Thymus (tissue), 14 donors: ENCODE data around the gene TMCO6. TPM values are rescaled to one million over a fixed set of nuclear protein-coding genes. Genes with fewer than 3 reads are reported as not detected.
"Not testable (repeated sequence)": the region's sequence is repeated elsewhere in the genome, so short reads cannot be mapped to it uniquely, and the experiment has no call there.

Experiments
- DNase-seq, 9 donors: peaks; one replicate each; pipeline ENCODE4 v3.0.0-alpha.2; 2013; ENCODE audit warnings: low spot score in 9 of 9, low read depth in 6 of 9, missing footprints in 1 of 9
- H3K27ac ChIP-seq, 2 donors: one replicate each; pipeline ENCODE4 v1.5.1; 2013; ENCODE audit warnings: control low read depth in 1 of 2, low read depth in 1 of 2, low read length in 1 of 2, mild to moderate bottlenecking in 1 of 2, moderate library complexity in 1 of 2
- H3K27me3 ChIP-seq, 2 donors: one replicate each; pipeline ENCODE4 v1.5.1; 2013; ENCODE audit warnings: low read length in 1 of 2; ENCODE audit not compliant: control insufficient read depth in 2 of 2, insufficient read depth in 1 of 2
- H3K36me3 ChIP-seq, 2 donors: one replicate each; pipeline ENCODE4 v1.5.1; 2013; ENCODE audit warnings: low read length in 1 of 2, mild to moderate bottlenecking in 1 of 2, moderate library complexity in 1 of 2; ENCODE audit not compliant: control insufficient read depth in 2 of 2, insufficient read depth in 2 of 2
- H3K4me1 ChIP-seq, 2 donors: one replicate each; pipeline ENCODE4 v1.5.1; 2013; ENCODE audit warnings: low read length in 2 of 2; ENCODE audit not compliant: control insufficient read depth in 2 of 2, insufficient read depth in 2 of 2
- H3K4me3 ChIP-seq, 2 donors: one replicate each; pipeline ENCODE4 v1.5.1; 2013; ENCODE audit warnings: low read length in 2 of 2, control low read depth in 1 of 2, mild to moderate bottlenecking in 1 of 2
- H3K9me3 ChIP-seq, 2 donors: one replicate each; pipeline ENCODE4 v1.5.1; 2013; ENCODE audit warnings: low read length in 1 of 2, mild to moderate bottlenecking in 1 of 2; ENCODE audit not compliant: control insufficient read depth in 2 of 2, insufficient read depth in 1 of 2
- WGBS: extraction: QIAGEN DNeasy Blood & Tissue Kit; methylation state at CpG from one replicate; pipeline ENCODE4 v1.1.7; 2013; 5-methylcytosine and 5-hydroxymethylcytosine counted together
- long read RNA-seq, 10 donors: transcript quantifications; one replicate each; lab custom pipeline, GENCODE V29; 2026
- polyA plus RNA-seq: library from polyadenylated mRNA; stranded (reverse); fragments of 200-250 nt; gene quantifications from one replicate; pipeline ENCODE4 v1.2.3, GENCODE V29; 2013
- total RNA-seq: library from RNA; stranded (reverse); fragments of 120-200 nt; gene quantifications from one replicate; pipeline ENCODE4 v1.2.4, GENCODE V29; 2013
- donor health status: healthy.

The TMCO6 gene
- total RNA-seq, result 10.5 TPM
- polyA plus RNA-seq, result 18.4 TPM
- long read RNA-seq, donor 1, result 0 reads
- long read RNA-seq, donor 2, result 0 reads
- long read RNA-seq, donor 3, transcript TMCO6-203 (12 exons, 1,887 nt), result major isoform, 5 of 7 reads
- long read RNA-seq, donor 3, partial matches to known transcripts, result 0 of 7 reads
- long read RNA-seq, donor 3, other reads (novel, unspliced or antisense), result 0 of 7 reads
- long read RNA-seq, donor 4, partial matches to known transcripts, result 316 of 345 reads
- long read RNA-seq, donor 4, other reads (novel, unspliced or antisense), result 28 of 345 reads
- long read RNA-seq, donor 5, transcript TMCO6-203 (12 exons, 1,887 nt), result major isoform, 5 of 821 reads
- long read RNA-seq, donor 5, partial matches to known transcripts, result 785 of 821 reads
- long read RNA-seq, donor 5, other reads (novel, unspliced or antisense), result 30 of 821 reads
- long read RNA-seq, donor 6, partial matches to known transcripts, result 0 of 2 reads
- long read RNA-seq, donor 6, other reads (novel, unspliced or antisense), result 0 of 2 reads
- long read RNA-seq, donor 7, partial matches to known transcripts, result 498 of 526 reads
- long read RNA-seq, donor 7, other reads (novel, unspliced or antisense), result 28 of 526 reads
- long read RNA-seq, donor 8, result 0 reads
- long read RNA-seq, donor 9, partial matches to known transcripts, result 34 of 270 reads
- long read RNA-seq, donor 9, other reads (novel, unspliced or antisense), result 233 of 270 reads
- long read RNA-seq, donor 10, partial matches to known transcripts, result 0 of 2 reads
- long read RNA-seq, donor 10, other reads (novel, unspliced or antisense), result 0 of 2 reads

- Histone ChIP-seq H3K36me3 (peaks cover 22 to 26% of the 10 kb centered on the region in 2 donors), H3K27me3 (peaks cover 0 to 4% of the 10 kb centered on the region in 2 donors), H3K4me1 (peaks cover 7 to 16% of the 10 kb centered on the region in 2 donors), H3K27ac (peak within 1 kb of the TSS; percentile 66 to 80), H3K9me3 (no peaks in the 10 kb centered on the region), H3K4me3 (peak within 1 kb of the TSS; percentile 65 to 87)
- WGBS, result under 1% methylated on average over 63 of the region's 63 CpGs
- peak; percentile 72 to 94 (median 90) for DNase-seq
Measured at GRCh38 chr5:140639148-140639981, at the start of gene TMCO6. TMCO6 (plus strand) TSS chr5:140639451; CDS start chr5:140639528, 77 bp downstream.

- Histone ChIP-seq H3K27me3 (peaks cover 0 to 8% of the 10 kb centered on the region in 2 donors), H3K4me1 (no peaks in the 10 kb centered on the region), H3K36me3 (no peaks in the 10 kb centered on the region), H3K4me3 (no peak overlapping the region), H3K27ac (no peak overlapping the region), H3K9me3 (no peaks in the 10 kb centered on the region)
- no peak for DNase-seq
- 95% methylated on average over 7 of the region's 7 CpGs for WGBS
Measured at GRCh38 chr5:140590861-140591260, 48.4 kb upstream of the TMCO6 start.

- H3K36me3 ChIP-seq, result no peaks in the 10 kb centered on the region
- H3K4me1 ChIP-seq, result no peaks in the 10 kb centered on the region
- no peaks in the 10 kb centered on the region for H3K9me3 ChIP-seq
- no peak for DNase-seq
- no peak overlapping the region for H3K27ac ChIP-seq
- WGBS, result 88% methylated on average over 5 of the region's 5 CpGs
- peaks cover 0 to 8% of the 10 kb centered on the region in 2 donors for H3K27me3 ChIP-seq
- H3K4me3 ChIP-seq, result no peak overlapping the region
Measured at GRCh38 chr5:140591747-140592372, 47.4 kb upstream of the TMCO6 start.

- H3K9me3 ChIP-seq, H3K27ac ChIP-seq, H3K36me3 ChIP-seq, H3K27me3 ChIP-seq, H3K4me1 ChIP-seq, H3K4me3 ChIP-seq, DNase-seq: not testable (repeated sequence)
- 70% methylated on average over 11 of the region's 14 CpGs for WGBS
Measured at GRCh38 chr5:140593070-140593469, 46.2 kb upstream of the TMCO6 start.

- DNase-seq, result no peak
- 94% methylated on average over 6 of the region's 6 CpGs for WGBS
- H3K36me3 ChIP-seq, result no peaks in the 10 kb centered on the region
- no peaks in the 10 kb centered on the region for H3K4me1 ChIP-seq
- H3K9me3 ChIP-seq, result no peaks in the 10 kb centered on the region
- H3K4me3 ChIP-seq, result no peak overlapping the region
- H3K27me3 ChIP-seq, result peaks cover 0 to 8% of the 10 kb centered on the region in 2 donors
- no peak overlapping the region for H3K27ac ChIP-seq
Measured at GRCh38 chr5:140594169-140594568, 45.1 kb upstream of the TMCO6 start.

GRCh38 chr5:140595538-140596300 is 43.5 kb upstream of the TMCO6 start:
- Histone ChIP-seq H3K9me3 (no peaks in the 10 kb centered on the region), H3K4me3 (no peak overlapping the region), H3K27me3 (peaks cover 0 to 7% of the 10 kb centered on the region in 2 donors), H3K27ac (no peak overlapping the region), H3K4me1 (no peaks in the 10 kb centered on the region), H3K36me3 (no peaks in the 10 kb centered on the region)
- 65% methylated on average over 5 of the region's 5 CpGs for WGBS
- peak in 1 of 9 donors; percentile 12 for DNase-seq

GRCh38 chr5:140596321-140596741 is 42.9 kb upstream of the TMCO6 start:
- H3K27ac ChIP-seq, result no peak overlapping the region

GRCh38 chr5:140598836-140599235 is 40.4 kb upstream of the TMCO6 start:
- no peak for DNase-seq
- no peaks in the 10 kb centered on the region for H3K4me1 ChIP-seq
- no peaks in the 10 kb centered on the region for H3K36me3 ChIP-seq
- peaks cover 0 to 5% of the 10 kb centered on the region in 2 donors for H3K27me3 ChIP-seq
- H3K27ac ChIP-seq, result no peak overlapping the region
- H3K9me3 ChIP-seq, result no peaks in the 10 kb centered on the region
- H3K4me3 ChIP-seq, result no peak overlapping the region
- WGBS, result 97% methylated on average over 2 of the region's 2 CpGs

More at GRCh38 chr5:140596321-140596741, 42.9 kb upstream of the TMCO6 start:
- Histone ChIP-seq H3K36me3 (no peaks in the 10 kb centered on the region), H3K4me1 (no peaks in the 10 kb centered on the region), H3K27me3 (peaks cover 0 to 5% of the 10 kb centered on the region in 2 donors), H3K4me3 (no peak overlapping the region), H3K9me3 (no peaks in the 10 kb centered on the region)
- WGBS, result 90% methylated on average over 1 of the region's 1 CpG
- DNase-seq, result no peak
